GM12875 (cell line): Measurements from ENCODE around the gene CEP120.

Source experiments
- H3K4me3 ChIP-seq: one replicate; pipeline ENCODE4 v1.5.1; 2011; ENCODE audit warnings: low read depth, low read length, control low read depth
- TF ChIP-seq, protein P1 (sequence below): IDR thresholded peaks from 2 replicates; pipeline ENCODE4 v1.5.1; 2011; ENCODE audit warnings: low read depth, mild to moderate bottlenecking, control low read depth, inconsistent platforms, low read length, moderate library complexity, borderline replicate concordance; ENCODE audit not compliant: insufficient read depth

Gene CEP120

DNA sequence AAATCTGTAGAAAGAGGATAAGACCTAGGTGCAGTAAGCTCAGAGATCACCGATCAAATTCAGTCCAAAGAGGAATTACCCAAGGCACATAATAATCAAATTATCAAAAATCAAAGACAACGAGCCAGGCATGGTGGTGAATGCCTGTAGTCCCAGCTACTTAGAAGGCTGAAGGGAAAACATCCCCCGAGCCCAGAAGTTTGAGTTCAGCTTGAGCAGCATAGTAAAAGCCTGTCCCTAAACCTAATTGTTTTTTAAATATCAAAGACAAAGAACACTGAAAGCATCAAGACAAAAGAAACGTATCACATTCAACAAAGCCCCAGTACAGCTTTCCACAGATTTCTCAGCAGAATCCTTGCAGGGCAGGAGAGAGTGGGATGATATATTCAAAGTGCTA lies 122.9 kb downstream of the CEP120 start:
- TF ChIP-seq, protein P1, sequence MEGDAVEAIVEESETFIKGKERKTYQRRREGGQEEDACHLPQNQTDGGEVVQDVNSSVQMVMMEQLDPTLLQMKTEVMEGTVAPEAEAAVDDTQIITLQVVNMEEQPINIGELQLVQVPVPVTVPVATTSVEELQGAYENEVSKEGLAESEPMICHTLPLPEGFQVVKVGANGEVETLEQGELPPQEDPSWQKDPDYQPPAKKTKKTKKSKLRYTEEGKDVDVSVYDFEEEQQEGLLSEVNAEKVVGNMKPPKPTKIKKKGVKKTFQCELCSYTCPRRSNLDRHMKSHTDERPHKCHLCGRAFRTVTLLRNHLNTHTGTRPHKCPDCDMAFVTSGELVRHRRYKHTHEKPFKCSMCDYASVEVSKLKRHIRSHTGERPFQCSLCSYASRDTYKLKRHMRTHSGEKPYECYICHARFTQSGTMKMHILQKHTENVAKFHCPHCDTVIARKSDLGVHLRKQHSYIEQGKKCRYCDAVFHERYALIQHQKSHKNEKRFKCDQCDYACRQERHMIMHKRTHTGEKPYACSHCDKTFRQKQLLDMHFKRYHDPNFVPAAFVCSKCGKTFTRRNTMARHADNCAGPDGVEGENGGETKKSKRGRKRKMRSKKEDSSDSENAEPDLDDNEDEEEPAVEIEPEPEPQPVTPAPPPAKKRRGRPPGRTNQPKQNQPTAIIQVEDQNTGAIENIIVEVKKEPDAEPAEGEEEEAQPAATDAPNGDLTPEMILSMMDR, result no peak
- H3K4me3 ChIP-seq, result no peak overlapping the region

DNA sequence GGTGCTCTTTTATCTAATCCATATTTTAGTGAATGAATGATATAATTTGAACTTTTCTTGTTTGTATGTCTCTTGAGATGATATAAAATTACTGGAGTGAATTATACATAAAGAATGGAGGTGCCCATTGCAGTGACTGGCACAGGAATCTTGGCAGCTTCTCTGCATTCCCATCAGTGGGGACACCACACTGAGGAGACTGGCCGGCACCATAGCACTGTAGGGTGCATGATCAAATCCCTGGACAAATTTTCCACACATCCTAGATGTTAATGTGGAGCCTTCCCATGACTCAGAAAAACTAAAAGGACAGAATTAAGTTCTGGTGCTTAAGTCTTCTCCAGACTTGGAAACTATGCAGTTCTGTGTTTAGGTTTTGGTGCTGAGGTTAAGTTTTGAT lies 124.1 kb downstream of the CEP120 start:
- TF ChIP-seq, protein P1, result no peak
- H3K4me3 ChIP-seq, result no peak overlapping the region

DNA sequence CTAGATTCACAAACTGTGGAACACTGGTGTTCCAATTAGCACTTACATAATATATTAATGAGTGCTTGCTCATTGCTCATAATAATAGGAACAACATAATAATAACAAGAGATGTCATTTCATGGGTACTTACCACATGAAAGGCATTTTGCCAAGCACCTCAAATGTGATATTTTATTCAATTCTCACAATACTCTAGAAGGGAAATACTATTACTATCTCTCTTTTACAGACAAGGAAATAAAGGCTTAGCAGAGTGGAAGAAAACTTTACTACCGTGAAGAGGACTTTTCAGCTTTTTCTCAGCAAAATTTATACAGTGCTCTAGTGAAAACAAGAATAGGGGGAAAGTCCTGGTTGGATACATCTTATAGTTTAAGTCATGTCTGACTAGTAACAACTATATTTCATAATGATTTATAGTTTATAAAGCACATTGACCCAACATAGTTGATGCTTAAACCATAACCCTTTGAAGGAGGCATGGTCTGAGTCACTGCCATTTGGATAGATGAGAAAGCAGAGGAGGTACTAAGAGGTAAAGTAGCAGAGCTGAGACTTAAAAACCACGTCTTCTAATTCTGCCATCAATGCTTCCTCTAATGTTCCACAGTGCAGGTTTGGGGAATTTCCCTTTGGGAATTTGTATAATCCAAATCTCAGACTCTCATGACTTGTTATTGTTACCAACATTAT lies 124.7 kb downstream of the CEP120 start:
- TF ChIP-seq, protein P1, result no peak
- no peak overlapping the region for H3K4me3 ChIP-seq

DNA sequence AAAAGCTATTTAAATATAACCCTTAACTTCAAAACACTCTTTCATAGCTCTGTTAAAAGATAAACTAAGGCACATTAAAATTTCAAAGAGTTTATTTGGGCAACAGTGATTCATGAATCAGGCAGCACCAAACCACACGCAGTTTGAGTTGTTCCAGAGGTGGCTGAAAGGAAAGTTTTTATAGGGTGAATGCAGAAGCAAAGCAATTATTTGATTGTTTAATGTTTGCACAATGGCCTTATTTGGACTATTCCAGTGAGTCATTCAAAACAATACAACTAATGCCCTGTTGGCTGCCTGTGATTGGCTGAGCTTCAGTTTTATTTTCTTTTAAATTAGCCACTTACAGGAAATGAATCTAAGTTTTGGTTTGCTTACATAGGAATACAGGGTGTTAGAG lies 125.3 kb downstream of the CEP120 start:
- H3K4me3 ChIP-seq, result no peak overlapping the region
- TF ChIP-seq, protein P1, result no peak

DNA sequence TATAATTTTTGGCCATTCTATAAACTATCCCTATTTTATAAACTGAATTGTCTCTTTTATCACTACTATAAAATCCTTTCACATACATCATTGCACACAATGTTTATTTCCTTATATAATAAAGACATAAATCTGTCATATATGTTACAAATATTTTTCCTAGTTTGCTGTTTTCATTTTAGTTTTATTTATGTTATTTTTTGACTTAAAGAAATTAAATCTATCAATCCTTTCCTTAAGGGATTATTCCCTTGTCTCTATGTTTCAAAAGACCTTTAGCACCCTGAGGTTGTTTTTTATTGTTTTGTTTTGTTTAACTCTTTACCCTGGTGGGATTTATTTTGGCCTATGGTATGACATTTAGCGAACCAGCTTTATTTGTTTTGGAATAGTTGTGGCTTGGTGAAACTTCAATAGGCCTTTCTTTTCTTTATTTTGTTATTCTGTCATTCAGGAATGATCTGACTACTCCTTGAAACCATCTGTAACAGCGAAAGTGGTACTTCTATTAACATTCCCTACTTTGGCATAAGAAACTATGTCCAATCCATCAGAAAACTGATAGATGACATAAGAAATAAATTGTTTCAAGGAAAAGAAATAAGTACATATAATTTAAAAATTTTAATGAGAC lies 125.9 kb downstream of the CEP120 start:
- H3K4me3 ChIP-seq, result no peak overlapping the region
- TF ChIP-seq, protein P1, result no peak
